ENCODE measurements around the gene PRKG1.

The PRKG1 gene

GRCh38 chr10:51786016-51786683 is 711.9 kb downstream of the PRKG1 start:
- FAIRE-seq = no peak

DNA sequence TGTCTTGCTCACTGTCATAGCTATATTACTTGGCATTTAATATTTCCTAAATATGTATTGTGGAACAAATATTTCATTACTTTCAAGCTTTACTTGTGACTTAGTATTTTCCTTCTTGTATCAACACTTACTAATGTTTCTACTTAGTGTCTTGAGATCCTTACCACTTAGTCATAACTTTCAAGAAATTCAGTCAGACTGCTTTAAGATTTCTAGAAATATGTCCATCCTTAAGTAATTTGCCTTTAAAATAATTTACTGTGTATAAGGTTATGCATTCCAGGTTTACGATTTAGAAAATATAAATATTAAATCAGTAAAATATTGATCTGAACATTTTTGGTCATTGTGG is 712.4 kb downstream of the PRKG1 start:
- FAIRE-seq = no peak

GRCh38 chr10:51788273-51788672 is 714.0 kb downstream of the PRKG1 start:
- FAIRE-seq = no peak

GRCh38 chr10:51789118-51789517 is 714.8 kb downstream of the PRKG1 start:
- no peak for FAIRE-seq

DNA sequence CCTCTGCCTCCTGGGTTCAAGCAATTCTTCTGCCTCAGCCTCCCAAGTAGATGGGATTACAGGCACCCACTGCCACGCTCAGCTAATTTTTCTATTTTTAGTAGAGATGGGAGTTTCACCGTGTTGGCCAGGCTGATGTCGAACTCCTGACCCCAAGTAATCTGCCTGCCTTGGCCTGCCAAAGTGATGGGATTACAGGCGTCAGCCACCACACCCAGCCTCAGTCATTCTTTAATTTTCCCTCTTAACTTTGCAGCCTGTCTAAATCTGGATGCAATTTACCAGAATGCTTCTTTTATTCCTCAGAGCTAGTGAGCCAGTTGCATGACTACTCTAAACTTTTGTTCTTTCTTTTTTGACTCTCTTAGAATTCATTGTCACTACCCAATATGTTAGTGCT is 715.6 kb downstream of the PRKG1 start:
- FAIRE-seq = no peak

- no peak for FAIRE-seq
These were observed 718.4 kb downstream of the PRKG1 start for GRCh38 chr10:51792678-51793077.

DNA sequence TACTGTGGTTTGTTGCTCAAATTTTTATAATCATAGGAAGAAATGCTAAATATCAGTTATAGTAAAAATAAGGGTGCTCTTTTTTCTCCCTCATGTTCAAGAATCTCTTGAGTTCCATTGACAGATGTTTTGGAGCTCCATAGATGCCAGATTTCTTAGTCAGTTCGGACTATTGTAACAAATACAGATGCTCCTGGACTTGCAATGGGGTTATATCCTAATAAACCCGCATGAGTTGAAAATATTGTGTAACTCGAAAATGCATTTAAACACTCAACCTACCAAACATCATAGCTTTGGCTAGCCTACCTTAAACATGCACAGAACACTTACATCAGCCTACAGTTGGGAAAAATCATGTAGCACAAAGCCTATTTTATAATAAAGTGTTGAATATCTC is 725.8 kb downstream of the PRKG1 start:
- FAIRE-seq = no peak

DNA sequence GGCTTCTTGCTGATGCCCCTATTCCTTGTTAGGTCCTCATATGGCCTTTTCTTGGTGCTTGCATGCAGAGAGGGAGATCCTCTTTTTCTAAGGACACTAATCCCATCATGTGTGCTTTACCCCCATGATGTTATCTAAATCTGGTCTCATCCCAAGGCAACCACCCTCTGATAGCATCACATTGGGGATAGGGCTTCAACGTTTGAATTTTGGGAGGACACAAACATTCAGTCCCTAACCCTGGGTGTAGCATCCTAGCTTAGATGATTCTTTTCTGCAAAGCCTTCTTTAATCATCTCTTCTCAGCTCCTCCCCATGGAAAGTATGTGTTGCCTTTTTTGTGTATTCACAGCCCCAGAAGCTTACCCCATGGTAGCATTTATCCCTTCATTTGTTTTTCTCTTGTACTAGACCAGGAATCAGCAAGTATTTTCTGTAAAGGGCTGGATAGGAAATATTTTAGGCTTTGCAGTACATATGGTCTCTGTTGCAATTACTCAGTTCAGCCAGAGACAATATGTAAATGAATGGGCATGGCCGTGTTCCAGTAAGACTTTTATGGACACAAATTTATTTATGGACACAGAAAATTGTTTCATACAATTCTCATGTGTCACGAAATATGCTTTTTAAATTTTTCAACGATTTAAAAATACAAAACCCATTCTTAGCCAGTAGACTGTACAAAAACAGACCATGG is 726.6 kb downstream of the PRKG1 start:
- no peak for FAIRE-seq

DNA sequence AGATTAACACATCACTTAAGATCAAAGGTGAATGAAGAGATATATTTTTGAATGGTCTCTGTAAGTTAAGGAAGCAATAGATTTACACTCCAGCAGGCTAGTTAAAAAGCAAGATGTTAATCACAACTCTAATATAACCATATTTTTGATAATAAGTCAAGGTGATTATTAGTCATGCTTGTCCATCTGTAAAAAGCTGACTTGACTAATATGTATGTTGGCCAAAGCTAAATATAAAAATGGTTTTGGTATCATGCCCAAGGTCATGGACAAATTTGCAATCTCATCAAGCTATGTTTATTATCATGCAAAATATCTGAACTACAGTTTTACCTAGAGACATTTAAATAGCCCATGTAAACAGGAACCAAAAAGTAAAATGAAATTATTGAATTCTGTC is 727.7 kb downstream of the PRKG1 start:
- FAIRE-seq = no peak

GRCh38 chr10:51804866-51805265 is 730.6 kb downstream of the PRKG1 start:
- FAIRE-seq = no peak

- no peak for FAIRE-seq
These were observed 732.0 kb downstream of the PRKG1 start for GRCh38 chr10:51806079-51806835.

DNA sequence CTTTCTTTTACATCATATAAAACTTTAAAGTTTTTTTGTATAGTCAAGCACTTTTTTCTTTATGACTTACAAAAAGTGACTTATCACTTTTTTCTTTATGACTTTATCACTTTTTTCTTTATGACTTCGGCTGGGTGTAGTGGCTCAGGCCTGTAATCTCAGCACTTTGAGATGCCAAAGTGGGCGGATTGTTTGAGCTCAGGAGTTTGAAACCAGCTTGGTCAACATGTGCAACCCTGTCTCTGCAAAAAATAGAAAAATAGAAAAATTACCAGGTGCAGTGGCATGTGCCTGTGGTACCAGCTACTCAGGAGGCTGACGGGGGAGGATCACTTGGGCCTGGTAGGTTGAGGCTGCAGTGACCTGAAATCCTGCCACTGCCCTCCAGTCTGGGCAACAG is 733.9 kb downstream of the PRKG1 start:
- FAIRE-seq = no peak

GRCh38 chr10:51815723-51816122 is 741.4 kb downstream of the PRKG1 start:
- no peak for FAIRE-seq

- FAIRE-seq = no peak
These were observed 746.8 kb downstream of the PRKG1 start for GRCh38 chr10:51821045-51821444.

DNA sequence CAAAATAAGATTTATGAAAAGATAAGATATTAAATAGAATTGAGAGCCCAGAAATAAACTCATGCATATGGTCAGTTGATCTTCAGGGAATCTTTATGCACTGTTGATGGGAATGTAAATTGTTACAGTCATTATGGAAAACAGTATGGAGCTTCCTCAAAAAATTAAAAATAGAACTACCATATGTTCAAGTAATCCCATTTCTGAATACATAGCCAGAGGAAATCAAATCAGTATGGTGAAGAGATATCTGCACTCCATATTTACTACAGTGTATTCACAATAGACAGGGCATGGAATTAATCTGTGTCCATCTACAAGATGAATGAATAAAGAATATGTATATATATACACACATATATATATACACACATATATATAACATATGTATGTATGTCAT is 747.5 kb downstream of the PRKG1 start:
- FAIRE-seq = no peak

- no peak for FAIRE-seq
These were observed 758.5 kb downstream of the PRKG1 start for GRCh38 chr10:51832652-51833383.

- FAIRE-seq = no peak
These were observed 760.3 kb downstream of the PRKG1 start for GRCh38 chr10:51834548-51834947.

DNA sequence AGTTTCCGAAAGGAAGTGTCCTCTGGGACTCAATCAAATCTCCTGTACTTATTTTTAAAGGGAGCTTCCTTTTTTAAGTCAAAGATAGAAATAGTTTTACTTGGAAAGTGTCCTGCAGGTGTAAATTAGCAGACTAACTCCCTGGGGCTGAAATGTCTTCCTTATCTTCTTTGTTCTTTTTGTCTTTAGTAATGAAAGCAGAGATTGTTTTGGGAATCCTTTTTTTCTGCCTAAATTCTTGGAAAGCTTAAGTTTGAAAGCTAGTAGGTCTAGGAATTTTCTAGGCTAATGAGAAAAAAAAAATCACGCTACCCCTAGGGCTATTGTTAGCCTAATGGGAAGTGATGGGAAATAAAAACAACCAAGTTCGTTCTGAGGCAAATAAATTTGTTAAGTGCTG is 764.2 kb downstream of the PRKG1 start:
- FAIRE-seq = no peak

GRCh38 chr10:51843966-51844365 is 769.7 kb downstream of the PRKG1 start:
- FAIRE-seq = no peak

GRCh38 chr10:51846856-51847506 is 772.7 kb downstream of the PRKG1 start:
- FAIRE-seq = no peak

GRCh38 chr10:51852297-51852696 is 778.0 kb downstream of the PRKG1 start:
- no peak for FAIRE-seq

GRCh38 chr10:51857305-51857704 is 783.0 kb downstream of the PRKG1 start:
- no peak for FAIRE-seq

DNA sequence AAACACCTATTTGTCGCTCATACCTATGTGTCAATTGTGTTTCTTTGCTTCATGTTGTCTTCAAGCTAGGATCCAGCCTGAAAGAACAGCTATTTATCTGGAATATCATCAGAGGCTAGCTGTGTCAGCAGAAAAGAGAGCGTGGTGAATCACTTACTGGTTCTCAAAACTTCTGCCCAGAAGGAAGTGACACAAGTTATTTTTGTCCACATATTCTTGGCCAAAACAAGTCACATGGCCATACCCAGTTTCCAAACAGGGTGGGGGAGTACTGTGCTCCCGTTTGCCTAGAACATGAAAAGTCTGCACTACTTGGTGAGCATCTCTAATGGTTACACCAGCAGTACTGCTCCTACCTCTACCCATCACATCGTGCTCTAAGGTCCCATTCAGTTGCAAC is 786.0 kb downstream of the PRKG1 start:
- FAIRE-seq = no peak

Measured in colon (tissue), 2 donors.